Chondrocyte (in vitro differentiated cells): ENCODE data around the gene CORO7. TPM values are rescaled to one million over a fixed set of nuclear protein-coding genes. Genes with fewer than 3 reads are reported as not detected.

ENCODE experiments used
- DNase-seq: peaks from one replicate; pipeline ENCODE4 v3.0.0; 2021; ENCODE audit warnings: mixed read lengths, low spot score
- H3K27ac Mint-ChIP-seq: one replicate; pipeline ENCODE4 v1.8.0; 2021; ENCODE audit warnings: mild to moderate bottlenecking, moderate library complexity, mixed read lengths; ENCODE audit not compliant: unreplicated experiment
- H3K27me3 Mint-ChIP-seq: 2 replicates; pipeline ENCODE4 v1.8.0; 2021; ENCODE audit warnings: low read depth, mixed read lengths
- H3K36me3 Mint-ChIP-seq: 2 replicates; pipeline ENCODE4 v1.8.0; 2021; ENCODE audit warnings: low read depth, mixed read lengths
- H3K4me1 Mint-ChIP-seq: 2 replicates; pipeline ENCODE4 v1.8.0; 2021; ENCODE audit warnings: low read depth, mild to moderate bottlenecking, mixed read lengths
- H3K4me3 Mint-ChIP-seq: one replicate; pipeline ENCODE4 v1.8.0; 2021; ENCODE audit warnings: mild to moderate bottlenecking, moderate library complexity, mixed read lengths; ENCODE audit not compliant: unreplicated experiment
- H3K9me3 Mint-ChIP-seq: 2 replicates; pipeline ENCODE4 v1.8.0; 2021; ENCODE audit warnings: low read depth, mixed read lengths
- total RNA-seq: library from RNA; stranded (reverse); gene quantifications from 3 replicates; pipeline ENCODE4 v1.2.1, GENCODE V29; 2021
- TF ChIP-seq, protein P1 (sequence below): fragments of 200-600 bp; sonication (generic); IDR thresholded peaks from 2 replicates; pipeline ENCODE4 v1.5.0; 2021; ENCODE audit warnings: antibody characterized with exemption, mild to moderate bottlenecking, moderate library complexity

The CORO7 gene
- total RNA-seq, 1 donor from 2014 or later: 24.6 TPM

GRCh38 chr16:4328046-4328781 is 88.2 kb downstream of the CORO7 start:
- Mint-ChIP-seq H3K36me3 (no peaks in the 10 kb centered on the region), H3K4me1 (peaks cover 55% of the 10 kb centered on the region), H3K27me3 (no peaks in the 10 kb centered on the region), H3K9me3 (no peaks in the 10 kb centered on the region), H3K4me3 (peak overlapping the region; percentile 38), H3K27ac (peak overlapping the region; percentile 76)
- TF ChIP-seq, protein P1, sequence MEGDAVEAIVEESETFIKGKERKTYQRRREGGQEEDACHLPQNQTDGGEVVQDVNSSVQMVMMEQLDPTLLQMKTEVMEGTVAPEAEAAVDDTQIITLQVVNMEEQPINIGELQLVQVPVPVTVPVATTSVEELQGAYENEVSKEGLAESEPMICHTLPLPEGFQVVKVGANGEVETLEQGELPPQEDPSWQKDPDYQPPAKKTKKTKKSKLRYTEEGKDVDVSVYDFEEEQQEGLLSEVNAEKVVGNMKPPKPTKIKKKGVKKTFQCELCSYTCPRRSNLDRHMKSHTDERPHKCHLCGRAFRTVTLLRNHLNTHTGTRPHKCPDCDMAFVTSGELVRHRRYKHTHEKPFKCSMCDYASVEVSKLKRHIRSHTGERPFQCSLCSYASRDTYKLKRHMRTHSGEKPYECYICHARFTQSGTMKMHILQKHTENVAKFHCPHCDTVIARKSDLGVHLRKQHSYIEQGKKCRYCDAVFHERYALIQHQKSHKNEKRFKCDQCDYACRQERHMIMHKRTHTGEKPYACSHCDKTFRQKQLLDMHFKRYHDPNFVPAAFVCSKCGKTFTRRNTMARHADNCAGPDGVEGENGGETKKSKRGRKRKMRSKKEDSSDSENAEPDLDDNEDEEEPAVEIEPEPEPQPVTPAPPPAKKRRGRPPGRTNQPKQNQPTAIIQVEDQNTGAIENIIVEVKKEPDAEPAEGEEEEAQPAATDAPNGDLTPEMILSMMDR: peak; percentile 79
- no peak for DNase-seq

DNA sequence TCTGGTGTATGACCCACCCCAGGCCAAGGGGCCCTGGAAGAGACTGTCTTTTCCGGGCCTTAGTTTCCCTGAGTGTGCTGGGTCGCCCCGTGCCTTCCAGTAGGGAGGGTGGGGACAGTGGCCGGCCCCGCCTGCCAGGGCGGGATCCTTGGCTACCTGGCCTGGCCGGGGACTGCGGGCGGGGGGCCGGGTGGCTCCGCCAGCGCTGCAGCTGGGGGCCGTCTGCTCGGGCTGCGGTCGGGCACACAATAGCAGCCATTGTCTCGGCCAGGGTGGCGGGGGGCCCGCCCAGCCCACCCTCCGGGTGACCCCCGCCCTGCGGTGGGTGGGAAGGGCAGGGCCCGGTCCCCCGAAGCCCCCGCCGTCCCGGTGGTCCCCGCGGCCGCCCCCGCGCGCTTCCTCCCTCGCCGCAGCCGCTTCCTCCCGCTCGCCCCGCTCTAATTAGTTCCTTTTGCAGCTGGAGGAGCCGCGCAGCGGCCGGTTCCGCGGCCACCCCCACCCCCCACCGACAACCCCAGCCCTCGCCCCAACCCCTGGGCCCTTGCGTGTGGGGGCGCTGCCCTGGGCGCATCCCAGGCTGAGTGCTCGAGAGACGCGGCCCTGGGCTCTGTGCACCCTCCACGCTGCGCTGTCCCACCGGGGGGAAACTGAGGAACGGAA is 88.9 kb downstream of the CORO7 start:
- Mint-ChIP-seq H3K4me1 (peaks cover 58% of the 10 kb centered on the region), H3K9me3 (no peaks in the 10 kb centered on the region), H3K4me3 (no peak overlapping the region), H3K27ac (no peak overlapping the region), H3K27me3 (no peaks in the 10 kb centered on the region), H3K36me3 (no peaks in the 10 kb centered on the region)
- no peak for DNase-seq
- TF ChIP-seq, protein P1: no peak

DNA sequence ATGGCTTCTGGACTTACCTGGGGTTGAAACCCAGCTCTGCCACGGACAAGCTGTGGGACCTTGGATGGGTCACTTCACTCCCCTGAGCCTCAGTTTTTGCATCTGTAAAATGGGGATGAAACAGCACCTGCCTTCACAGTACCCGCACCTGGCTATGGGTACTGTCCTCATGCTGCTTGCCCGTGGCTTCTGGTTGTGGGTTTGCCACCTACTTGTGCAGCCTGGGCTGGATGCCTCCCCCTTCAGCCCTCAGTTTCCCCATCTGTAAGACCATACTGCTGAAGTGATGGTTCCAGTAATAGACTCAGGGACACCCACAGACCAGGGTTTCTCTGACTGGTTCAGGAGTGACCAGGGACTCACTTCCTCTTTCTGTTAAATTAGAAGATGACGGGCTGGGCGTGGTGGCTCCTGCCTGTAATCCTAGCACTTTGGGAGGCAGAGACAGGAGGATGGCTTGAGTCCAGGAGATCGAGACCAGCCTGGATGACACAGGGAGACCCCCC is 91.1 kb downstream of the CORO7 start:
- DNase-seq: no peak
- Mint-ChIP-seq H3K27me3 (no peaks in the 10 kb centered on the region), H3K4me1 (peaks cover 72% of the 10 kb centered on the region), H3K36me3 (no peaks in the 10 kb centered on the region), H3K27ac (peak overlapping the region; percentile 83), H3K9me3 (no peaks in the 10 kb centered on the region), H3K4me3 (no peak overlapping the region)
- TF ChIP-seq, protein P1: no peak

DNA sequence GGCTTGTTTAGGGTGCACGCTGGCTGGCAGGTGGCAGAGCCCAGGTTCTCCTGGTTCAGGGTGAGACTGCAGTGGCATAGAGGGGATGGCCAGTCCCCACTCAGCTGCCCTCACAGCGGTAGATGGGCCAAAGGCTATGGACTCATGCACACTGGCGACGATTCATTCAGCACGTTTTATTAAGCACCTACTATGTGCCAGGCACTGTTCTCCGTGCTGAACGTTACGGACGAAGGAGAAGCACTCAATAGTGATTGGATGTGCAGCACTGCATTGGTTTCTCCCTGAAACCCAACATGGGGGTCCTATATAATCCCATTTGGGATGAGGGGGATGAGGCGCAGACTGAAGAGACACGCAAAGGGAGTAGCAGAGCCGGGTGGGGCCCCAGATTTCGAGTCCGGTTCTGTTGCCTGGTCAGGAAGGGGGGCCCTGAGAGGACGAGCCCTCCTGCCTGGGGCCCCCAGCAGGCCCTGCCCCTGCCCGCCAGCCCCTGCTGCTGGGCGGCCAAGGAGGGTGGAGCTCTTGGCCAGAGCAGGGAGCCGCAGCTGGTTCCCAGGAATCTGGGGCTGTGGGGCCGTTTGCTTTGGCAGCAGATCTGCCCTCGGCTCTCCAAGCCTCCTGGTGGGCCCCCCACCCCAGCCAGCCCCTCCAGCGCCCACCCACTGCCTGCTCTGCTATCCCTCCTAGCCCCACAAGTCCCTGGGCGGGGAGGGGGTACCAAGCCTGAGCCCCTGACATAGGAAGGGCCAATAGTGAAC is 91.7 kb downstream of the CORO7 start:
- no peaks in the 10 kb centered on the region for H3K27me3 Mint-ChIP-seq
- no peaks in the 10 kb centered on the region for H3K36me3 Mint-ChIP-seq
- no peak for DNase-seq
- peak overlapping the region; percentile 76 for H3K27ac Mint-ChIP-seq
- H3K9me3 Mint-ChIP-seq: no peaks in the 10 kb centered on the region
- no peak overlapping the region for H3K4me3 Mint-ChIP-seq
- TF ChIP-seq, protein P1: no peak
- H3K4me1 Mint-ChIP-seq: peaks cover 73% of the 10 kb centered on the region

- Mint-ChIP-seq H3K4me3 (no peak overlapping the region), H3K36me3 (no peaks in the 10 kb centered on the region), H3K4me1 (peaks cover 73% of the 10 kb centered on the region), H3K27ac (peak overlapping the region; percentile 76), H3K9me3 (no peaks in the 10 kb centered on the region), H3K27me3 (no peaks in the 10 kb centered on the region)
- TF ChIP-seq, protein P1: no peak
- DNase-seq: no peak
Measured at GRCh38 chr16:4323845-4324488, 92.4 kb downstream of the CORO7 start.
